NCI-H2171 treated with DMSO at 0.1 percent for 48 hours (cell line): ENCODE measurements around the gene TTC3.
"Not testable (repeated sequence)": the region's sequence is repeated elsewhere in the genome, so short reads cannot be mapped to it uniquely, and the experiment has no call there.

Experiments
- DNase-seq: peaks from one replicate; lab custom pipeline; 2025; lab: John Stamatoyannopoulos, UW

Gene TTC3

DNA sequence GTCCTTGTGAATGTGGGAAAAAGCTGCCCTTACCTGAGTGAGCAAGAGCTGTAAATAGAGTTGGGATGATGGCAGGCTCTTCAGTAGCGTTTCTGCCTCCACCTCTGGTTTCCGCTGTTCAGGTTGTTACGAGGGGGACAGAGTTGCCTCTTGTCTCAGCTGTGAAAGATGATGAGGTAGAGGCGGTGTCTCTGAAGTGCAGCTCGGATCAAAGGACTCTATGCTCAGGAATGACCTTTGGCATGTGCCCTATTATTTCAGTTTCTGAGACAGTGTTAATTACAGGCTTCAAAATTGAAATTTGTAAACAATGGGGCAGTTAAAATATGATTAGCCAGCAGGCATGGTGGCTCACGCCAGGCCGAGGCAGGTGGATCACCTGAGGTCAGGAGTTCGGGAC is 123.8 kb downstream of the TTC3 start:
- no peak for DNase-seq

DNA sequence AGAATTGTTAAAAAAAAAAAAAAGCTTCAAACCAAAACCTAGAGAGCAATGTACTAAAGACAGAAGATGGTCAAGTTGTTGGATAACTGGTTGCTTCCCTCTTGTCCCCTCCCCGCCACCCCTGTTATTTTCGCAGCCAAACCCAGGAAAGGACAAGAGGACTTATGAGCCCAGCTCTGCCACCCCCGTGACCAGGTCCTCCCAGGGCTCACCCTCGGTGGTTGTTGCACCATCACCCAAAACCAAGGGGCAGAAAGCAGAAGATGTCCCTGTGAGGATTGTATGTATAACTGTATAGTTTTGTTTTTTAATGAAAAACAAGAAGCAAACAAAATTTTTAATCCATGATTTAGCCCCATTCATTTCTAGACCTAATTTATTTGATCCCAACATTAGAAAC is 124.7 kb downstream of the TTC3 start:
- DNase-seq: no peak

DNA sequence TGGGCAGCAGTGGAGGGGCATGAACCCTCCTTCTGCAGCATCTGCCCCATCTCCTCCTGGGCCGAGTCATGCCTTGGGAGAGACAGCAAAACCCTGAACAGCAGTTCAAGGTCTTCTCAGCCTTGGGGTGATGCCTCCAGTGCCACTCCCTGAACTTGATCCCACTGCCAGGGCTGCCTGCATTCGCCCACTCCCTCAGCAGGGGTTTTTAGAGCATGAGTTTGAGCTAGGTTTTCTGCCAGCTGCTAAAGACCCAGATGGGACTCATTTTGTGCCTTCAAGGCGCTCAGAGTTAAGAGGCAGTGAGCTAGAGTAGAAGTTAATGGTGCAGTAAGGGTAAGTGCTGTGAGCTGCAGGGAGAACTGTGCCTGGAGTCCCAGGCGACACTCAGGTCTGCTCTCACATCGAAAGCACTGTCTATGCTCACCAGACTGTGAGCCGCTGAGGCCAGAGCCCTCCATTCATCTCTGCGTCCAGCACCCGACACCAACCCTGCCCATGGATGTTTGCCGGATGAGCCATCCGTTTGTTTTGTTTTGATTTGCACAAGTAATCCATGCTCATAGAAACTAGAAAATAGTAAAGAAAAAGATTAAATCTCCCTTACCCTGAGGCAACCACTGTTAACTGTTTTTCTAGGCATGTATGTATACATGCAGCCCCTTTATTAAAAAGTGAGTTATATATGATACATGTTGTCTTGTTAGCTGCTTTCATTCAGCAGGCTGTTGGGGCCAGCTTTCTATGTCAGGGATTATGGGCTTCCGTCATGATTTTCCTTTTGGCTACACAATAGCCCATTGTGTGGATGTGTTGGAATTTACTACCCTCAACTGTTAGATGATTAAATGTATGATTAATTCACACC is 126.2 kb downstream of the TTC3 start:
- DNase-seq: no peak

DNA sequence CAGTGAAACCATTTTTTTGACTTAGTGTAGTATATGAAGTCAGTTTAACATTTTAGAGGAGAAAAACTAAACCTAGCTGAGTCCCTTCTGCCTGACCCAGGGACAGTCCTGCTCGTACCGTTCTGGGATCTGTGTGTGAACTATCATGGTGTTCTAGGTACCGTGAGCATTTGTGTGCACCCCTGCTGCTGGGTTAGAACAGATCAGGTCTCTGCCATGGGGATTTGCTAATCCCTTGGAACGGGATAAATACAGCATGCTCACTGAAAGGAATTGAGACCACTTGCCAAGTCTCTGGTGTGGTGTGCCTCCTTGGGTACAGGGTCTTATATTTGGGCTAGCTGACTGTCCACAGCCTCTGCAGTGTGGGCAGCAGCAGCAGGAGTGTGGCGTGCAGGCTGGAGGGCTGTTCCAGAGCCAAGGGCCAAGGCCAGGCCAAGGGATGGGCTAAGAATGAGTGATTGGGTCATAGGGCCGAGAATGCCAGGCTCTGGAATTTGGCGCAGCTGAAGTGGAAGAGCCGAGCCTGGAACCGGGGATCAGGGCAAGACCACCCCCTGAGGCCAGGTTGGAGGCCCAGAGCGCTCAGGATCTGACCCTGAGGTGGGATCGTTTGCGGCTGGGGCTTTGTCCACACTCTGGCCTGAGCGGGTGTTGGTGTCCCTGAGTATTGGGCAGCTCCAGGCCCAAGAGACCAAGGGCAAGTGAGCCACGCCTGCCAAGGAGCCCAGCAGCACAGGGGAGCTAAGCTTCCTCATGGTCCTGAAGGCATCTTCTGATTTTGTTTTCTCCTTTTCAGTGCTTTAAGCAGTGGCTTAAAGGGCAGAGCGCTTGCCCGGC is 127.8 kb downstream of the TTC3 start:
- no peak for DNase-seq

DNA sequence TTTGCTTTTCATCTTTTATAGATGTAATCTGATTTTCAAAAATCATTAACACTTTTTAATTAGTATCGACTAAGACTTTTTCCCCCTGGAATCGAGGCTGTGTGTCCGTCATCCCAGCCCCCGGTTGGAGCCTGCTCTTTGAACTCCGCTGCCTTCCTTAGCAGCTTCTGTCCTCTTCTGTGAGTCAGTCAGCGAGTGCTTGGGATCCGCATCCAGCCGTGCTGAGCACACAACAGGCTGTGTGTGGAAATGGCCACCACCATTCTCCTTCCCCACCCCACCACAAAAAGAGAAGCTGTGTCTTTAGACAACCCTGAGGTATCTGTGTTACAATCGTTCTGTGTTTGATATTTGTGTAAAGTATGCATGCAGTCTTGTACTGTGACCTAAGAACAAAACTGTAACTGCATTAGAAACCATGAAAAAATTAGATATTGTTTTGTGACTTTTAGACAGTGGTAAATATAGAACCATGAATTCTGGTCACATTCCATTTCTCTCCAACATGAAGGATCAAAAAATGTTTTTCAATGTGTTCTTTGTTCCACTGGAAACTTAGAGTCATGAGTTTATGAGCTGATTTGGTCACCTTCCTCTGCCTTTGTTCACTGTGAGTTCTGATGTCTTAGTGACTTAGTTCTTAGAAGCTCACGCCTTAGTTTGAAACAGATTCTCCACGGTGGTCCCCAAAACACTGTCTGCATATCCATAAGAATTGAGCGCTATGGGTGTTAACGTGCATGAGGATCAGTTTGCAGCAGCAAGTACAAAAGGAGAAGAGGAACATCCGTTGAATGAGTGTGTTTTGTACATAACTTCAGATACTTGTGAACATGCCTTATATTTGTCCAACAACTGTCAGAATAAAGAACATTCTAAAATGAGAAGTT is 129.4 kb downstream of the TTC3 start:
- DNase-seq: no peak

DNA sequence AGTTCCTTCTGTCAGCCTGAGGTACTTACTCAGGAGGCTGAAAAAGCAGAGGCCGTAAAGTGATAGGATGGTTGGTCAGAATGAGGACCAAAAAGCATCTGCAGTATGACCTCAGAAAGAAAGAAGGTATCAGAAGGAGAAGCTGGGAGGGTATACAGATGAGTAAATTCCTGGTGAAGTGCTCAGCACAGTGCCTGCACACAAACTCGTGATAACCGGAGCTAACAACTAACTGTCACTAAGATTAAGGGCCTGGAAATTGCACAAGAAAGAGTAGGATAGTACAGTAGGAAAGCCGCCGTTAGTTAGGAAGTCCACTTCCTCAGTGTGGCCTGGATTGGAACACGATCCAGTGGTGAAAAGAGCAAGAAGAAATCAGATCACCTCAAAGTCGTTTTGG is 131.5 kb downstream of the TTC3 start:
- DNase-seq: no peak

DNA sequence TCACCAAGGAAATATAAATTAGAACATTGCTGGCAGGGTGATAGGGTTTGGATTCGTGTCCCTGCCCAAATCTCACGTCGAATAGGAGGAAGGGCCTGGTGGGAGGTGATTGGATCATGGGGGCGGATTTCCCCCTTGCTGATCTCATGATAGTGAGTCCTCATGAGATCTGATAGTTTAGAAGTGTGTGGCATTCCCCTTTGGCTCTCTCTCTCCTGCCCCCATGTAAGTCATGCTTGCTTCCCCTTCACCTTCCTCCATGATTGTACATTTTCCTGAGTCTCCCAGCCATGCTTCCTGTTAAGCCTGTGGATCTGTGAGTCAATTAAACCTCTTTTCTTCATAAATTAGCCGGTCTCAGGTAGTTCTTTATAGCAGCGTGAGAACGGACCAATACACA is 133.4 kb downstream of the TTC3 start:
- DNase-seq: no peak

DNA sequence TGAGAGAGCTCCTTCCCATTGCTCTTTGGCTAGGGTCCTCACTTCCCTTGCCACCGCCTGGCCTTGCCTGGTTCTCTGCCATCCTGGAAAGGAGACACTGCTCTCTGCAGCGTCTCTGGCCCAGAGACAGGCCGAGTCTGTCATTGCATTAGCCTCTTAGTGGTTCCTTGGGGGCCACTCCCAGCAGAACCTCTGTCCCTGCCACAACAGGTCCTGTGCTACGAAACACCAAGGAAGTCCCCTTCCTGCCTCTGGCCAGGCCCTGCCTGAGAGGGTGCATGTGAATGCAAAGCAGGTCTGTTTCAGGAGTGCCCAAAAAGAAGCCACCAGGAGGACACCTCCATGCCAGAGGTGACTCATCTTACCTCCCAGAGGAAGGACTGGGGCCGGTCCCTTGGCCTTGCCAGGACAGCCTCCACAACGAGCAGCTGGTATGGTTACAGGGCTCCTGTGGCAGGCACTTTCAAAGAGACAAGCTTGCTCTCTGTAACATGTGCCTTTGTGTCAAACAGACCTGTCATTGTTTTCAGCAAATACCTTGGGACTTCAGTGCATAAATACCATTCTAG is 134.5 kb downstream of the TTC3 start:
- DNase-seq: no peak

DNA sequence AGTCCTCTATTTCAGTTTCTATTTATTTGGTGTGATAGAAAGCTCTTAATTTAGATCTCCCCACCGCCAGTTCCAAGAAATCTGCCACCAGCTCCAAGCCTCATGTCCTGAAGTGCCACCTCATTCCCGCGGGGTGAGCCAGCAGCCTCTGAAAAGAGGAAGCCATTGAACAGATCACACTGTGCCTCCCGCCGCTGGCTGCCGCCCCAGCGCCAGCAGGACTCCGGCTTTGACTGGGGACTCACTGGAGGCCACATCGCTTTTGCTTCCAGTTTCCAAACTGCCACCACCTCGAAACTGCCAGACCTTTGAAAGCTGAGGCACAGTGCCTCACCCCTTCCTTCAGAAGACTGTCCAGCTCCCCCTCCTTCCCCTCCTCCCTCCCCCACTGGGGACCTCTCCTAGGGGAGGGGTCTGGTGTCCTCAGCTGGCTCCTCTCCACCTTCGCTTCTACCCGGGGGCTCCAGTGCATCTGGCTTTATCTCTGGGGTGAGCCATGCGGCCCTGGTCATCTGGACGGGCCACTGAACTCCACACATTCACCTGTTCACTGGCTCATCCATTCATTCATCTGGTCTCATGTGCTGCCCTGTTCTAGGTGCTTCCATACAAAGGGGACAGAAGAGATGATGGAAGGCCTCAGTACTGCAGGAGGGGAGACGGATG is 135.1 kb downstream of the TTC3 start:
- no peak for DNase-seq

DNA sequence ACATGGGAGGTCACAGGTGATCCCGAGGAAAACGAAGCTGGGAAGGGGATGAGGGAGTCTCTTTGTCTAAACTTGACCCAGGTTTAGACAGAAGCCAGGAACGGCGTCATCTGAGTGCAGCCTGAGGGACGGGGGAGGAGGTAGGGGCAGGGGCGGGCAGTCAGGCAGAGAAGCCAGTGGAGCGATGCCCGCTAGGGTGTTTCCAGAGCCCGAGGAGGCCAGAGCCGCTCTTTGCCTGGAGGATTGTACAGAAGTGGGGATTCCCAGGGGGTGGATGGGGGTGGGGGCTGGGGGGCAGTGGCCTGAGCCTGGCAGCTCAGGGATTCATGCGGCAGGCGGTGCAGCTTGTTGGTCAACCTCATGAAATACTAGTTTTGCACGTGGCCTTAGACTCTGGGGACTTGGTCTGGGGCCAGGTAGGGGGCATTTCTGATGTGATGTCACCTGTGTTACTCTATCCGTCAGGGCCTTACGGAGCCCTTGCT is 135.7 kb downstream of the TTC3 start:
- no peak for DNase-seq

DNA sequence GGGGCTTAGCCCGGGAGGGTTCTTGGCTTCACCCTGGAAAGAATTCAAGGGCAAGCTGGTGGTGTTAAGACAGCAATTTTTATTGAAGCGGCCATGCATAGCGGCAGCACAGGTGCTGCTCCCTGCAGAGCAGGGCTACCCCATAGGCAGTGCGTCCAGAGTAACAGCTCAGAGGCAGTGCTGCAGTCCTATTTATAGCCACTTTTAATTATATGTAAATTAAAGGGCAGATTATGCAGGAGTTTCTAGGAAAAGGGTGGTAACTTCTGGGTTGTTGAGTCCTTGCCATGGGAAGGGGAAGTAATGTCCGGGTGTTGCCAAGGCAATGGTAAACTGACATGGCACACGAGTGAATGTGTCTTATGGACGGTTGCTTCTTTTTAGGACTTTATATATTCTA is 137.1 kb downstream of the TTC3 start:
- DNase-seq: no peak

DNA sequence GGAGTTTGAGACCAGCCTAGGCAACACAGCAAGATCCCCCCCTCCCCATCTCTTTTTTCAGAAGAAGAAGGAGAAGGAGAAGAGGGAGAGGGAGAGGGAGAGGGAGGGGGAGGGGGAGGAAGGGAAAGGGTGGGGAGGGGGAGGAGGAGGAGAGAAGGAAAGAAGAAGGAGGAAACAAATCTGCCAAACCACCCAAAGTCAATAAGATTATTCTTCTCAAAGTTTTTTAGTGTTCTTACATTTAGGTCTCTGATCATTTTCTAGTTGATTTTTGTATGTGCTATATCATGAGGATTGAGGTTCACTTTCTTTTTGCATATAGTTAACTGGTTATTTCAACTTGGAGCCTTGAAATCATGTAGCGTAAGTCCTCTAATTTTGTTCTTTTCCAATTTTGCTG is 137.7 kb downstream of the TTC3 start:
- no peak for DNase-seq

DNA sequence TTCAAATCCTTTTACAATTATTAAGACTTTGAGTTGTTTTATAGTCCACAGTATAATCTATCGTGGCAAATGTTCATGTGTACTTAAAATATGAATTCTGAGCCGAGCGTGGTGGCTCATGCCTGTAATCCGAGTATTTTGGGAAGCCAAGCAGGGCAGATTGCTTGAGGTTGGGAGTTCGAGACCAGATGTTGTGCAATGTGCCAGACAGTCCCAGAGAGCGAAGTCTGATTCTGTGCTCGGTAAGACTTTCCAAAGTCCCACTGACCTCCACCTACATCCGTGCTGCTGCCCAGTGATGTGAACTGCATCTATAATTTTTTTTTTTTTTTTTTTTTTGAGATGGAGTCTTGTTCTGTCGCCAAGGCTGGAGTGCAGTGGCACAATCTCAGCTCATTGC is 141.9 kb downstream of the TTC3 start:
- DNase-seq: no peak

DNA sequence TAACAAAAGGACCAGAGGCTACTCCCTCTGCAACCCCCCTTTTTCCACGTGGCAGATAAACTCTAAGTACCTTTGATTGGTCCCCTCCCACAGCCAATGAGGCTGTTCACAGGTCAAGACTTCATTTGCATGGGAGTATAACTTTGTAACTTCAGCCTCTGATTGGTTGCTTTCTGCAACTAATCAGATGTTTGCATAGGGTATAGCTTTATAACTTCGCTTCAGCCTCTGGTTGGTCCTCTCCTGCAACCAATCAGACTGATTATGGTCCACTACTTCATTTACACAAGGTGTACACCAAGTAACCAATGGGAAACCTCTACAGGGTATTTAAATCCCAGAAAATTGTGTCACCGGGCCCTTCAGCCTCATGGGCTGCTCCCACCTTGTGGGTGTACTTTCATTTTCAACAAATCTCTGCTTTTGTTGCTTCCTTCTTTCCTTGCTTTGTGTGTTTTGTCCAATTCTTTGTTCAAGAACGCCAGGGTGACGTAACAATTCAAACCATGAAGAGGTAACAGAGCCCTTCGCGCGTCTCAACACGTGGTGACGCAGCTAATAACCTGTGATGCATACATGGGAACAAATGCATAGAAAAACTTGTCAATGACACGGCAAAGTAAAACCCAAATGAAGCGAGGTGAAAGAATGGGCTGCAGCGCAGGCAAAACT is 146.8 kb downstream of the TTC3 start:
- DNase-seq: no peak

DNA sequence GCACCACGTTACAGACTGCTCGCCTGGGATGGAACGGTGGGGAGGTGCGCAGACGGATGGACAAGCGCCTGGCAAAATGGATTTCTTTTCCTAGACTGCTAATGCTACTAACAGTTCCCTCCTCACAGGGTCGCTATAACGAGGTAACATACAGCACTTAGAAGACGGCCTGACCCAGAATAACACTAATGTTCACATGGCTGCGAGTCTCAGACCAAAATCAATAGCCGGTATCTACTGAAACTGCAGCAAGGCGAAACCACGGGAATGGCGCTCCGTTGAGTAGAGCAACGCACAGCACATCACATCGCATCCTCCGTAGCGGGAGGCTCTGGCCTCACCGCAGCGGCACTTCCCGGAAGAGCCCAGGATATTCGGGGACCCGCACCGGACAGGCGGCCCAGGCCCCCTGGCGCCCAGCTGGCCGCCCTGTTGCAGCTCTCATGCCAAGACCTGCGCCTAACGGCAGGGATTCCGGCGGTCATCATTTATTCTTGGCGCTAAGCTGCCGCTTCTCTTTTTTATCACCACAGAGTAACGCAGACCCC is 147.5 kb downstream of the TTC3 start:
- DNase-seq: peak; percentile 57

DNA sequence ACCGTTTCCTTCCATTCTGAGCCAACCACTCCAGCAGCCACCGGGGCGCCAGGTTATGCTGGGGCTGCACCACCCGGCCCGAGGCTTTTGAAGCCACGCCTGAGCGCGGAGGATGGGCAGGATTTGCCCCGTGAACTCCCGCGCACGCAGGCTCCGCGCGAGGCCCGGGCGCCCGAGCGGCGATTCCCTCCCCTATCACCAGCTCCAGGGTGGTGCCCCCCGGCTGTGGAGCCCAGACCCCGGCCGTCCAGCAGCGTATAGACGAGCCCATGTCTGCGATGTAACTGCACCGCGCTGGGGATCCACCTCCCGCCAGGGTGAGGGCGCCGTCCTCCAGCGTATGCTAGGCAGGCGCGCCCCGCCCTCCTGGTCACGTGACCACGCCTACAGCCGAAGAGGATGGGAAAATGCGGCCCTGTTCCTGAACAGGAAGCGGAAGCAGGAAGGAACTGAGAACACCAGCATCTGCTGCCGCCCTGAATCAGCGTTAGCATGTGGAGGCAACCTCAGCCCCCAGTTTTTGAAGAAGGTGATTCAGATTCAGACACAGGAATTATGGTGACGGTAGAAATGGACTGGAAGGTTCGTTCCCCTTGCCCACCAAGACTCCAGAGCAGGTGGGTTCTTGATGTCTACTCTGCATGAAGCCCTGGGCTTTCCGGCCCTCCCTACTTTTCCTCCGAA is 148.1 kb downstream of the TTC3 start:
- peak; percentile 95 for DNase-seq

DNA sequence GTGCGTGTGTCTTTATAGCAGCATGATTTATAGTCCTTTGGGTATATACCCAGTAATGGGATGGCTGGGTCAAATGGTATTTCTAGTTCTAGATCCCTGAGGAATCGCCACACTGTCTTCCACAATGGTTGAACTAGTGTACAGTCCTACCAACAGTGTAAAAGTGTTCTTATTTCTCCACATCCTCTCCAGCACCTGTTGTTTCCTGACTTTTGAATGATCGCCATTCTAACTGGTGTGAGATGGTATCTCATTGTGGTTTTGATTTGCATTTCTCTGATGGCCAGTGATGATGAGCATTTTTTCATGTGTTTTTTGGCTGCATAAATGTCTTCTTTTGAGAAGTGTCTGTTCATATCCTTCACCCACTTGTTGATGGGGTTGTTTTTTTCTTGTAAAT is 149.2 kb downstream of the TTC3 start:
- not testable (repeated sequence) for DNase-seq

DNA sequence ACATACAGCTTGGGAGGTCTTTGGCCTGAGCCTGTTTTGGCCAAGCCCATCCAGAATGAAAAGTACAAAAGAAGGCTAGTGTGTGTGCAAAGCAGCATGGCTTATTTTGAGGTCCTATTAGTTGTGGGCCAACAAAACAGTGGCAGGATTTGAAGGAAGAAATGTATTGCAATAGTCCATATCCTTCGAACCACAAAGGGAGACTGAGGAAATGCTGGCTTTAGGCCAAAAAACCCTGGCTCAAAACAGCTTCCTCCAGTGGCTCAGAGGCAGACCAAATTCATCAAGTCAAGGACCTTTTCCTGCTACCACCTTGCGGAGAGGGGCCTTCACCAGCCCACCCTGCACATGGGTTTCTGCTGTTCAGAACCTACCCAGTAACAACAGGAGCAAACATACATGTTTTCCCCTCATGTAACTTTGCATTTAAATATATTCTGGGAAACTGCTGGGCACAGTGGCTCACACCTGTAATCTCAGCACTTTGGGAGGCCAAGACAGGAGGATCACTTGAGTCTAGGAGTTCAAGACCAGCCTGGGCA is 150.8 kb downstream of the TTC3 start:
- DNase-seq: no peak
